Testis (tissue), 2 donors: ENCODE measurements around the gene PTGIS.
"Not testable (repeated sequence)": the region's sequence is repeated elsewhere in the genome, so short reads cannot be mapped to it uniquely, and the experiment has no call there.

Experiments used
- CTCF ChIP-seq, 3 experiments: fragments of 450-650 bp in 2 of 3; fragments of 200-600 bp in 1 of 3; sonication (generic) in 1 of 3; IDR thresholded peaks; one replicate each; pipeline ENCODE4 v1.5.1; 2016 to 2019; ENCODE audit warnings: antibody characterized with exemption in 3 of 3, mild to moderate bottlenecking in 2 of 3, moderate library complexity in 1 of 3
- POLR2A ChIP-seq: fragments of 450-650 bp; IDR thresholded peaks from one replicate; pipeline ENCODE4 v1.6.1; 2017; ENCODE audit warnings: antibody characterized with exemption, mild to moderate bottlenecking, moderate library complexity

DNA sequence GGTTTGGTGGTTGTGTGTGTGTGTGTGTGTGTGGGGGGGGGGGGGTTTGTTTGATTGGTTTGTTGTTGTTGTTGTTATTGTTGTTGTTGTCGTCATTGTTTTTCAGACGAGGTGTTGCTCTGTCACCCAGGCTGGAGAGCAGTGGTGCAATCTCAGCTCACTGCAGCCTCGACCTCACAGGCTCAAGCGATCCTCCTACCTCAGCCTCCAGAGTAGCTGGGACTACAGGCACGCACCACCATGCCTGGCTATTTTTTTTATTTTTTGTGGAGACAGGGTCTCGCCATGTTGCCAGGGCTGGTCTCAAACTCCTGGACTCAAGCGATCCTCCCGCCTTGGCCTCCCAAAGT, 47.1 kb upstream of the PTGIS start:
- not testable (repeated sequence) for TF ChIP-seq CTCF (IDR thresholded peaks at IDR 0.05); POLR2A
